Measurements from ENCODE around the gene EMC6. TPM values are rescaled to one million over a fixed set of nuclear protein-coding genes. Genes with fewer than 3 reads are reported as not detected.

EMC6 gene
- total RNA-seq, 1 experiment from 2014 or later, result 36.8 TPM

GRCh38 chr17:3669085-3669347 lies 404 bp downstream of the EMC6 start:
- Histone ChIP-seq H3K4me3 (ENCODE audit: low read depth, low read length) (peak overlapping the region; percentile 81), H3K9me3 (no peaks in the 10 kb centered on the region), H3K4me1 (0 out of 2 replicates have a peak, but pooled peaks cover 4% of the 10 kb centered on the region), H3K27me3 (replicated peaks; ENCODE audit: control insufficient read depth, insufficient read depth, low read length) (no peaks in the 10 kb centered on the region), H3K36me3 (ENCODE audit: control insufficient read depth, insufficient read depth, low read length) (no peaks in the 10 kb centered on the region)
- intact Hi-C loops (cut with micrococcal nuclease; ENCODE audit: unreplicated experiment), result no loop called here
- H3K36me3 Mint-ChIP-seq (ENCODE audit: insufficient read depth, unreplicated experiment), result peaks cover 32% of the 10 kb centered on the region
- H3K27ac Mint-ChIP-seq (ENCODE audit: unreplicated experiment), result peak overlapping the region; percentile 95
- DNase-seq, result no peak
- H3K4me1 Mint-ChIP-seq (ENCODE audit: low read depth, unreplicated experiment), result no peaks in the 10 kb centered on the region
- POLR2A ChIA-PET, result interaction anchor here (1.0 kb wide), 1 partner anchor 33 kb away, joined by 5 read pairs; the partner anchor contains the start of genes CTNS and SHPK
- TSS peak; percentile 94 for BruUV-seq (replicated peaks)
- CTCF ChIA-PET, result no interaction called here
- no peak for TF ChIP-seq CTCF (IDR thresholded peaks at IDR 0.05; ENCODE audit: insufficient read depth in 1 of 2, low read depth in 1 of 2, low read length in 1 of 2, severe bottlenecking in 1 of 2, unreplicated experiment in 1 of 2)
- peak overlapping the region; percentile 93 for H3K4me3 Mint-ChIP-seq (ENCODE audit: unreplicated experiment)
- H3K9me3 Mint-ChIP-seq (ENCODE audit: unreplicated experiment), result no peaks in the 10 kb centered on the region
- no peaks in the 10 kb centered on the region for H3K27me3 Mint-ChIP-seq (ENCODE audit: insufficient read depth, unreplicated experiment)

GRCh38 chr17:3669548-3669947 lies 936 bp downstream of the EMC6 start:
- no peaks in the 10 kb centered on the region for H3K9me3 Mint-ChIP-seq (ENCODE audit: unreplicated experiment)
- peak overlapping the region; percentile 95 for H3K27ac Mint-ChIP-seq (ENCODE audit: unreplicated experiment)
- ChIA-PET POLR2A (interaction anchor here (1.0 kb wide), 1 partner anchor 33 kb away, joined by 5 read pairs; the partner anchor contains the start of genes CTNS and SHPK), CTCF (no interaction called here)
- BruUV-seq (replicated peaks), result no TSS peak
- peak overlapping the region; percentile 93 for H3K4me3 Mint-ChIP-seq (ENCODE audit: unreplicated experiment)
- Histone ChIP-seq H3K36me3 (ENCODE audit: control insufficient read depth, insufficient read depth, low read length) (no peaks in the 10 kb centered on the region), H3K9me3 (no peaks in the 10 kb centered on the region), H3K4me1 (0 out of 2 replicates have a peak, but pooled peaks cover 4% of the 10 kb centered on the region), H3K27me3 (replicated peaks; ENCODE audit: control insufficient read depth, insufficient read depth, low read length) (no peaks in the 10 kb centered on the region), H3K4me3 (ENCODE audit: low read depth, low read length) (peak overlapping the region; percentile 81)
- H3K27me3 Mint-ChIP-seq (ENCODE audit: insufficient read depth, unreplicated experiment), result no peaks in the 10 kb centered on the region
- H3K36me3 Mint-ChIP-seq (ENCODE audit: insufficient read depth, unreplicated experiment), result peaks cover 32% of the 10 kb centered on the region
- DNase-seq, result no peak
- intact Hi-C loops (cut with micrococcal nuclease; ENCODE audit: unreplicated experiment), result no loop called here
- TF ChIP-seq CTCF (IDR thresholded peaks at IDR 0.05; ENCODE audit: insufficient read depth in 1 of 2, low read depth in 1 of 2, low read length in 1 of 2, severe bottlenecking in 1 of 2, unreplicated experiment in 1 of 2), result no peak
- no peaks in the 10 kb centered on the region for H3K4me1 Mint-ChIP-seq (ENCODE audit: low read depth, unreplicated experiment)

GRCh38 chr17:3672571-3672970 lies 4.0 kb downstream of the EMC6 start:
- no peak for TF ChIP-seq CTCF (IDR thresholded peaks at IDR 0.05; ENCODE audit: insufficient read depth in 1 of 2, low read depth in 1 of 2, low read length in 1 of 2, severe bottlenecking in 1 of 2, unreplicated experiment in 1 of 2)
- Histone ChIP-seq H3K9me3 (no peaks in the 10 kb centered on the region), H3K4me3 (ENCODE audit: low read depth, low read length) (no peak overlapping the region), H3K36me3 (ENCODE audit: control insufficient read depth, insufficient read depth, low read length) (no peaks in the 10 kb centered on the region), H3K4me1 (no peaks in the 10 kb centered on the region), H3K27me3 (replicated peaks; ENCODE audit: control insufficient read depth, insufficient read depth, low read length) (no peaks in the 10 kb centered on the region)
- H3K4me1 Mint-ChIP-seq (ENCODE audit: low read depth, unreplicated experiment), result no peaks in the 10 kb centered on the region
- POLR2A ChIA-PET, result no interaction called here
- intact Hi-C loops (cut with micrococcal nuclease; ENCODE audit: unreplicated experiment), result no loop called here
- H3K27ac Mint-ChIP-seq (ENCODE audit: unreplicated experiment), result no peak overlapping the region
- BruUV-seq (replicated peaks), result no TSS peak
- DNase-seq, result no peak
- H3K27me3 Mint-ChIP-seq (ENCODE audit: insufficient read depth, unreplicated experiment), result no peaks in the 10 kb centered on the region
- CTCF ChIA-PET, result no interaction called here
- H3K4me3 Mint-ChIP-seq (ENCODE audit: unreplicated experiment), result no peak overlapping the region
- H3K36me3 Mint-ChIP-seq (ENCODE audit: insufficient read depth, unreplicated experiment), result peaks cover 16% of the 10 kb centered on the region
- no peaks in the 10 kb centered on the region for H3K9me3 Mint-ChIP-seq (ENCODE audit: unreplicated experiment)

Data from Caco-2 (cell line).